Measurements from ENCODE around the gene HLA-DQA2. TPM values are rescaled to one million over a fixed set of nuclear protein-coding genes. Genes with fewer than 3 reads are reported as not detected.
"Not testable (repeated sequence)": the region's sequence is repeated elsewhere in the genome, so short reads cannot be mapped to it uniquely, and the experiment has no call there.

HLA-DQA2 gene
- total and polyA plus RNA-seq, 2 experiments from 2014 or later = not detected

DNA sequence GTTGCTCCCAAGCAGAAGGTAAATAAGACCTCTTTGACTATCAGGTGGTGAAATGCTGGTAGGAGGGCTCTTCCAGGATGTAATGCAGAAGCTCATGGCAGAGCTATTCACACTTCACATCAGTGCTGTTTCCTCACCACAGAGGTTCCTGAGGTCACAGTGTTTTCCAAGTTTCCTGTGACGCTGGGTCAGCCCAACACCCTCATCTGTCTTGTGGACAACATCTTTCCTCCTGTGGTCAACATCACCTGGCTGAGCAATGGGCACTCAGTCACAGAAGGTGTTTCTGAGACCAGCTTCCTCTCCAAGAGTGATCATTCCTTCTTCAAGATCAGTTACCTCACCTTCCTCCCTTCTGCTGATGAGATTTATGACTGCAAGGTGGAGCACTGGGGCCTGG is 4.5 kb downstream of the HLA-DQA2 start:
- H3K27me3 Mint-ChIP-seq (ENCODE audit: insufficient read depth, low read depth, poor library complexity); H3K4me1 Mint-ChIP-seq; H3K79me2 ChIP-seq (replicated peaks; ENCODE audit: insufficient read depth); ATAC-seq; H3K4me3 ChIP-seq; H3K9me2 ChIP-seq (ENCODE audit: insufficient read depth); DNase-seq (ENCODE audit: low spot score); H3K36me3 ChIP-seq (ENCODE audit: insufficient read depth); H3K4me2 ChIP-seq; H3K27ac ChIP-seq (ENCODE audit: low read depth); H3K9me3 Mint-ChIP-seq; H3K4me3 Mint-ChIP-seq; H3K36me3 Mint-ChIP-seq (ENCODE audit: low read depth); H3K27me3 ChIP-seq (ENCODE audit: insufficient read depth); H3F3A ChIP-seq (replicated peaks; ENCODE audit: low read depth); H2AFZ ChIP-seq; H3K27ac Mint-ChIP-seq; H4K20me1 ChIP-seq (replicated peaks; ENCODE audit: insufficient read depth): not testable (repeated sequence)
- H3K4me1 ChIP-seq (ENCODE audit: insufficient read depth) = peaks cover 11% of the 10 kb centered on the region

DNA sequence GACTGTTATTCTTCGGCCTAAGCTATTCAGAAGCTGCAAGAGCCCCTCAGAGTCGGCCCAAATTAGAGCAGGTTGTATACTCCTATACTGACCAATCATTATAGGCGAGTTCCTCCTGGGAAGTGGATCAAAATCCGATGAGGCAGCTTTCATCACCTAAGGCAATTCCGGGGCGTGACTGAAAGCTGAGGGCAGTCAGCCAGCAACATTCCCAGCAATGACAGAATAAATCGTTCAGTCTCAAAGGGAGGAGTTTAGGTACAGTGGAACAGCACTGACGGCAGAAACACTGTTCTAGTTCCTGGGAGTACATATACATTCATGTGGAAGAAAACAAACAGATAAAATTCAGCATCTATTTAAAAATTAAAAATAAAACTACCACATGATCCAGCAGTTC is 11.4 kb downstream of the HLA-DQA2 start:
- TF ChIP-seq ZNF114 (CRISPR knock-in tag; IDR thresholded peaks at IDR 0.05) = no peak
- TF ChIP-seq STAT1 (IDR thresholded peaks at IDR 0.05; ENCODE audit: unreplicated experiment) = no peak
- TF ChIP-seq, protein P1, sequence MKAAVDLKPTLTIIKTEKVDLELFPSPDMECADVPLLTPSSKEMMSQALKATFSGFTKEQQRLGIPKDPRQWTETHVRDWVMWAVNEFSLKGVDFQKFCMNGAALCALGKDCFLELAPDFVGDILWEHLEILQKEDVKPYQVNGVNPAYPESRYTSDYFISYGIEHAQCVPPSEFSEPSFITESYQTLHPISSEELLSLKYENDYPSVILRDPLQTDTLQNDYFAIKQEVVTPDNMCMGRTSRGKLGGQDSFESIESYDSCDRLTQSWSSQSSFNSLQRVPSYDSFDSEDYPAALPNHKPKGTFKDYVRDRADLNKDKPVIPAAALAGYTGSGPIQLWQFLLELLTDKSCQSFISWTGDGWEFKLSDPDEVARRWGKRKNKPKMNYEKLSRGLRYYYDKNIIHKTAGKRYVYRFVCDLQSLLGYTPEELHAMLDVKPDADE (IDR thresholded peaks at IDR 0.05) = no peak
- no peak for TF ChIP-seq POLR2AphosphoS5 (IDR thresholded peaks at IDR 0.05; ENCODE audit: low read depth)
- no peak for TF ChIP-seq EZH2phosphoT487 (IDR thresholded peaks at IDR 0.05; ENCODE audit: unreplicated experiment)
- TF ChIP-seq, protein P2, sequence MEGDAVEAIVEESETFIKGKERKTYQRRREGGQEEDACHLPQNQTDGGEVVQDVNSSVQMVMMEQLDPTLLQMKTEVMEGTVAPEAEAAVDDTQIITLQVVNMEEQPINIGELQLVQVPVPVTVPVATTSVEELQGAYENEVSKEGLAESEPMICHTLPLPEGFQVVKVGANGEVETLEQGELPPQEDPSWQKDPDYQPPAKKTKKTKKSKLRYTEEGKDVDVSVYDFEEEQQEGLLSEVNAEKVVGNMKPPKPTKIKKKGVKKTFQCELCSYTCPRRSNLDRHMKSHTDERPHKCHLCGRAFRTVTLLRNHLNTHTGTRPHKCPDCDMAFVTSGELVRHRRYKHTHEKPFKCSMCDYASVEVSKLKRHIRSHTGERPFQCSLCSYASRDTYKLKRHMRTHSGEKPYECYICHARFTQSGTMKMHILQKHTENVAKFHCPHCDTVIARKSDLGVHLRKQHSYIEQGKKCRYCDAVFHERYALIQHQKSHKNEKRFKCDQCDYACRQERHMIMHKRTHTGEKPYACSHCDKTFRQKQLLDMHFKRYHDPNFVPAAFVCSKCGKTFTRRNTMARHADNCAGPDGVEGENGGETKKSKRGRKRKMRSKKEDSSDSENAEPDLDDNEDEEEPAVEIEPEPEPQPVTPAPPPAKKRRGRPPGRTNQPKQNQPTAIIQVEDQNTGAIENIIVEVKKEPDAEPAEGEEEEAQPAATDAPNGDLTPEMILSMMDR (conservative IDR thresholded peaks at IDR 0.05; ENCODE audit: low read depth in 2 of 2) = no peak
- no peak for TF ChIP-seq JUNB (IDR thresholded peaks at IDR 0.05; ENCODE audit: unreplicated experiment)
- TF ChIP-seq, protein P3, sequence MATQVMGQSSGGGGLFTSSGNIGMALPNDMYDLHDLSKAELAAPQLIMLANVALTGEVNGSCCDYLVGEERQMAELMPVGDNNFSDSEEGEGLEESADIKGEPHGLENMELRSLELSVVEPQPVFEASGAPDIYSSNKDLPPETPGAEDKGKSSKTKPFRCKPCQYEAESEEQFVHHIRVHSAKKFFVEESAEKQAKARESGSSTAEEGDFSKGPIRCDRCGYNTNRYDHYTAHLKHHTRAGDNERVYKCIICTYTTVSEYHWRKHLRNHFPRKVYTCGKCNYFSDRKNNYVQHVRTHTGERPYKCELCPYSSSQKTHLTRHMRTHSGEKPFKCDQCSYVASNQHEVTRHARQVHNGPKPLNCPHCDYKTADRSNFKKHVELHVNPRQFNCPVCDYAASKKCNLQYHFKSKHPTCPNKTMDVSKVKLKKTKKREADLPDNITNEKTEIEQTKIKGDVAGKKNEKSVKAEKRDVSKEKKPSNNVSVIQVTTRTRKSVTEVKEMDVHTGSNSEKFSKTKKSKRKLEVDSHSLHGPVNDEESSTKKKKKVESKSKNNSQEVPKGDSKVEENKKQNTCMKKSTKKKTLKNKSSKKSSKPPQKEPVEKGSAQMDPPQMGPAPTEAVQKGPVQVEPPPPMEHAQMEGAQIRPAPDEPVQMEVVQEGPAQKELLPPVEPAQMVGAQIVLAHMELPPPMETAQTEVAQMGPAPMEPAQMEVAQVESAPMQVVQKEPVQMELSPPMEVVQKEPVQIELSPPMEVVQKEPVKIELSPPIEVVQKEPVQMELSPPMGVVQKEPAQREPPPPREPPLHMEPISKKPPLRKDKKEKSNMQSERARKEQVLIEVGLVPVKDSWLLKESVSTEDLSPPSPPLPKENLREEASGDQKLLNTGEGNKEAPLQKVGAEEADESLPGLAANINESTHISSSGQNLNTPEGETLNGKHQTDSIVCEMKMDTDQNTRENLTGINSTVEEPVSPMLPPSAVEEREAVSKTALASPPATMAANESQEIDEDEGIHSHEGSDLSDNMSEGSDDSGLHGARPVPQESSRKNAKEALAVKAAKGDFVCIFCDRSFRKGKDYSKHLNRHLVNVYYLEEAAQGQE (IDR thresholded peaks at IDR 0.05; ENCODE audit: unreplicated experiment) = no peak
- H3K27me3 Mint-ChIP-seq (ENCODE audit: insufficient read depth, low read depth, poor library complexity) = peaks cover 3% of the 10 kb centered on the region
- ATAC-seq = no peak
- H3K36me3 Mint-ChIP-seq (ENCODE audit: low read depth) = no peaks in the 10 kb centered on the region
- H3K4me3 ChIP-seq = no peak overlapping the region
- H3K4me1 Mint-ChIP-seq = peaks cover 3% of the 10 kb centered on the region; the same call in 2 of the 3 replicates
- no peaks in the 10 kb centered on the region for H3K79me2 ChIP-seq (replicated peaks; ENCODE audit: insufficient read depth)
- no peak overlapping the region for H3K27ac Mint-ChIP-seq
- H3K9me2 ChIP-seq (ENCODE audit: insufficient read depth) = peaks cover 4% of the 10 kb centered on the region; the same call in 1 of the 2 replicates
- H3K4me2 ChIP-seq = no peak overlapping the region
- H3K27me3 ChIP-seq (ENCODE audit: insufficient read depth) = no peaks in the 10 kb centered on the region
- H3K36me3 ChIP-seq (ENCODE audit: insufficient read depth) = no peaks in the 10 kb centered on the region
- no peak overlapping the region for H3K27ac ChIP-seq (ENCODE audit: low read depth)
- no peaks in the 10 kb centered on the region for H3F3A ChIP-seq (replicated peaks; ENCODE audit: low read depth)
- H4K20me1 ChIP-seq (replicated peaks; ENCODE audit: insufficient read depth) = no peaks in the 10 kb centered on the region
- H3K4me3 Mint-ChIP-seq = no peak overlapping the region
- peaks cover 11% of the 10 kb centered on the region for H3K4me1 ChIP-seq (ENCODE audit: insufficient read depth)
- H3K9me3 Mint-ChIP-seq = no peaks in the 10 kb centered on the region
- H2AFZ ChIP-seq = no peak overlapping the region
- DNase-seq (ENCODE audit: low spot score) = no peak

Measured in GM23338 (cell line).